ENCODE results near the gene ITGA3.

ITGA3 gene

DNA sequence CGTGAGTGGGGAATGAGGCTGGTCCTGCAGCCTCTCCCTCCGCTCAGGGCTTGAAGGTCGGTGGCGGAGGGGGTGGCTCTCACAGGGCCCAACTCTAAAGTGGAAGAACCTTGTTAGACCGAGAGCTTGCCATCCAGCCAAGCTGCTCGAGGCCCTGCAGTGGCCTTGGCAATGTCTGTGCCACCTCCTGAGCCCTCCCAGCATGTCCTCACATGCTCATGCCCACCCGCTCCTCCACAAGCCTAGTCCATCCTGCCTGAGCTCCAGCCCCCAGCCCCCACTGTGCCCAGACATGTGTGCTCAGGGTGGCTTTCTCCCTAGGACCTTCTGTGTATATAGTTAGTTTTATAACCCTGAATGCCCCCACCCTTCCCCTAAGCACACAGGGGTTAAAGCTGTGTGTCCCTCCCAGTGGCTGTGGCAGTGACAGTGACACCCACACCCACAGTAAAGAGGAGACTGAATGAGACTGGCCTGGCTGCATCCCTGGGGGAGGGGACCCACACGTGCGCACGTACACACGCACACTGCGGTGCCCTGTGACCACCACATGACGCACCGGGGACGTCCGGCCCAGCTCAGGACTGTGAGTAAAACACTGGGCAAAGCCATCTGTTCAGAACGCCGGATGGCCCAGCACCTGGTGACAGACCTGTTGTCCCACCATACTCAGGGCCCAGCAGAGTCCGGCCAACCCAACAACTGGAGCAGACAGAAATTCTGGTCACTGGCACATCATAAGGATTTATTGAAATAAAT is 54.9 kb downstream of the ITGA3 start:
- DNase-seq (ENCODE audit: low spot score), result no peak

DNA sequence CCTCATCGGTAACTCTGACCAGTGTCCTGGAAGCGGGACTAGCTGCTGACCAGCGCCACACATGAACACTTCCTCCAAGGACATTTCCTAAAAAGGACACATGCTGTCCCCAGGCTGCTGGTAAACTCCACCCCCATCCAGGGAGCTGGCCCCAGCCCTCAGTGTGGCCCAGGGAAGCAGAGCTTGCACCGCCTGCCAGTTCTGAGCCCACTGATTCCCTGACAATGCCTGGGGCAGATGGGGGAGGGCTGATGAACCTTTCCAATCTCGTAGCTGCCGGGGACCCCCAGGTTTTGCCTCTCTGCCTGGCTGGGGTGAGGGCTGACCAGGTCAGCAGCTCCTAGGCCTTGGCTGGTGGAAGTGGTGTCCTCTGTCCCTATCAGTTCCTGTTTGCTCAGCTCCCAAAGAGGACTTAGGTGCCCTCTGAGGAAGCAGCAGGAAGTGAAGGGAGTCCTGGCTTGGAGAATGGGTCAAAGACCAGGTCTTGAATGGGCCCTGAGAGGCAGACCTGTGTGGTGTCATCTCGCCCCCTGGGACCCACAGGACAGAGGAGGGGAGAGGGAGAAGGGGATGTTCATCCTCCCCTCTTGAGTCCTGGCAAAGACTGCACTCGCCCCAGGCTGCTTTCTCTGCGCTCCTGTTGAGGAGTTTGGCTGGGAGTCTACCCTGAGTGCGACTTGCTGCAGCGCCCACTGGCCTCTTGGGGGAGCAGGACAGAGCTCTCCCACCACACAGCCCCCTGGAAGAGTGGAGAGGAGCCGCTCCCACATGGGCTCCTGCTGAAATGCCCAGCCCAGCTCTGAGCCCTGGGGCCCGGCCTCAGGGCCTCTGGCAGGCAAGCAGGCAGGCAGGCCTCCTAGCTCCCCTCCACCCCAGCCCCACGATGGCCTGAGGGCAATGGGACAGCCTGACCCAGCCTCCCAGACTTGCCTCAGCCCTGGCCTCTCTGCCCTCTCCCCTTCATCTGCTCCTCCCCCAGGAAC is 56.1 kb downstream of the ITGA3 start:
- no peak for DNase-seq (ENCODE audit: low spot score)

DNA sequence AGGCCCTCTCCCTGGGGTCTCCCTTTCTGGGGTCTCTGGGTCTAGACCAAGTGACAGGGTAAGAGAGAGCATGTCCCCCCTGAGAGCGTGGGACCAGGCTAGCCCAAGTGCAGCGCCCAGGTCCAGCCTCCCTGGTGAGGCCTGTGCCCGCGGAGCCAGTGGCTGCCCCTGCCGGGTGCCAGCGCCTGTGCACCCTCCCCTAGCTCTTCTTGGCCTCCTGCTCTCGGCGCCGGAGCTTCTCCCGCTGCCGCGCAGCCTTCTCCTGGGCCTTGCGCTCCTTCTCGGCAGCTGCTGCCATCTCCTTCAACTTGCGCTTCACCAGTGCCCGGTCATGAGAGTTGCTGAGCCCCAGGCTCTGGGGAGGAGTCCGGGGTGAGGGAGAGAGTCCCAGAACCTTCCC is 56.8 kb downstream of the ITGA3 start:
- no peak for DNase-seq (ENCODE audit: low spot score)

DNA sequence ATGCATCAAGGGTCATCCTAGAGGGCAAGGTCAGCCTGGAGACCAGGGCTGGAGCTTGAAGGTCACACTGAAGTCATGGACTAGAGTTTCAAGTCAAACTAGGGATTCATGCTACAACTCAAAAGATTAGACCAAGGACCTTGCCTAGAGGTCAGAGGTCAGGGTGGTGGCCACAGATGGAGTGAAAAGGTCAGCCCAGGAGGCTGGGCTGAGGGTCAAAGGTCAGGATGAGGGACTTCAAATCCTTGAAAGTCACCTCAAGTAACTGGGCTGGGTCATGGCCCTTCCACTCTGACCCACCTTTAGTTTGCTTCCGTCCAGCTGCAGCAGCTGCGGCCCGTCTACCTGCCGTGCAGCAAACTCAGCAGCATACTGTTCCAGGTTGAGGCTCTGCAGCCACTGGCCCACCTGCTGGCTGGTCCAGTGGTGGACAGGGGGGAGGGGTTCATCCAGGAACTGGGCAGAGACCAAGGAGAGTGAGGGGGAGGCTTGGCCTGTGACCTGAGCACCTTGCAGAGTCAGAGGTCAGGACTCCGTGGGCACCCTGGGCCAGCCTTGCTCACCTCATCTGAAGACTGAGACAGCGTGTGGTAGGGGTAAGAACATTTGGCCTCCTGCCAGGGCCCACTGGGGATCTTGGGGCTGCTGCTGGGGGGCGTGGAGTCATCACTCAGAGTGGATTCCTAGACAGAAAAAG is 57.9 kb downstream of the ITGA3 start:
- DNase-seq (ENCODE audit: low spot score), result no peak

DNA sequence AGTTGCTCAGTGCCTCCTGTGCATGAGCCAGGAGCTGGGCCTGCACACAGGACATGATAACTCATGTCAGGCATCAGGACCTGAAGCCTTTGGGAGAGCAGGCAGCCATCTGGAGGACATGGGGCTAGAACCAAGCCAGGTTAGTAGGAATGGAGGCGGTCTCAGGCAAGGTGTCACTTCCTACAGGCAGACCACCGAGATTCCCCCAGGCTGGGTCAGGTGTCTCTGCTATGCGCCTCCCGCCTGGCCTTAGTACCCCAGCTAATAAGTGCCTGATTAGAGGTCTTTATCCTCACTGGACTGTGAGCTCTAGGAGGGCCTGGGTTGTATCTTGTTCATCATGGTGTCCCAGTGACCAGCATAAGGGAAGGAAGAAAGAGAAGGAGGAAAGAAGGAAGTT is 58.5 kb downstream of the ITGA3 start:
- DNase-seq (ENCODE audit: low spot score), result no peak

DNA sequence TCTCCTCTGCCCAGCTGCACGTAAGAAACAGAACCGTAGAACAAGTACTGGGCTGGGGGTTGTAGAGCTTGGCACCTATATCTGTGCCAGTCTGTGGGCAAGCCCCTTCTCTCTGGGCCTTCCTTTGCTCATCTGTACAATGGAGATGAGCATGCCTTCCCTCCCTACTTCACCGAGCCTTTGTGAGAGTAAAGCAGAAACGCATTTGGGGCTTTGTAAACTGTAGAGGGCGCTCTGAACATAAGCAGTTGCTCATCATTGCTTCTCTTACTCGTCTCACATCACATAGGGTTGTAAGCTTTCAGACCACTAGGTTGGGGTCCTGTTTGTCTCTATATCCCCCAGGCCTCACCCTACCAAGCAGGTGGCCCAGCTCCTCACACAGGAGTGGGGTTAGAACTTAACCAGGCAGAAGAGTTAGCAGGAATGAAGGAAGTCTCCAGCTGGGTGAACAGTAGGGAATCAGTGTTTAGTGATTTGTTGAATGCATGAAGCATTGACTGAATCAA is 59.0 kb downstream of the ITGA3 start:
- DNase-seq (ENCODE audit: low spot score), result peak; percentile 75

DNA sequence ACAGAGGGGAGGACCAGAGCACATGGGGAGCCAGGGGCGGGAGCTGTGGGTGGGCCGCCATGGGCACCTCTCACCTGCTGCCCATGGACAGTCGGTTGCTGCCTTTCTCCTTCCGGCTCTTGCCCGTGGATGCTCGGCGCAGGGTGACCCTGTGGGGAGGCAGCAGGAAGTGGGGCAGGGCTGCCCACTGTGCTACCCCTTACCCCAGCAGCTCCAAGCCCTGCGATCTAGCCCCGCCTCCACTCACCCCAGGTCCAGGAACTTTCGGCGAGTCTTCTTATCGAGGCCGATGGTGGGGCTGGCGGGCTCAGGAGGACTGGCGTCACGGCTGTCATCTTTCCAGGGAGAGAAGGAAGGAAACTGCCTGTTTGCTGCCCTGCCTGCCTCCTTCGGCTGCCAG is 59.8 kb downstream of the ITGA3 start:
- no peak for DNase-seq (ENCODE audit: low spot score)

DNA sequence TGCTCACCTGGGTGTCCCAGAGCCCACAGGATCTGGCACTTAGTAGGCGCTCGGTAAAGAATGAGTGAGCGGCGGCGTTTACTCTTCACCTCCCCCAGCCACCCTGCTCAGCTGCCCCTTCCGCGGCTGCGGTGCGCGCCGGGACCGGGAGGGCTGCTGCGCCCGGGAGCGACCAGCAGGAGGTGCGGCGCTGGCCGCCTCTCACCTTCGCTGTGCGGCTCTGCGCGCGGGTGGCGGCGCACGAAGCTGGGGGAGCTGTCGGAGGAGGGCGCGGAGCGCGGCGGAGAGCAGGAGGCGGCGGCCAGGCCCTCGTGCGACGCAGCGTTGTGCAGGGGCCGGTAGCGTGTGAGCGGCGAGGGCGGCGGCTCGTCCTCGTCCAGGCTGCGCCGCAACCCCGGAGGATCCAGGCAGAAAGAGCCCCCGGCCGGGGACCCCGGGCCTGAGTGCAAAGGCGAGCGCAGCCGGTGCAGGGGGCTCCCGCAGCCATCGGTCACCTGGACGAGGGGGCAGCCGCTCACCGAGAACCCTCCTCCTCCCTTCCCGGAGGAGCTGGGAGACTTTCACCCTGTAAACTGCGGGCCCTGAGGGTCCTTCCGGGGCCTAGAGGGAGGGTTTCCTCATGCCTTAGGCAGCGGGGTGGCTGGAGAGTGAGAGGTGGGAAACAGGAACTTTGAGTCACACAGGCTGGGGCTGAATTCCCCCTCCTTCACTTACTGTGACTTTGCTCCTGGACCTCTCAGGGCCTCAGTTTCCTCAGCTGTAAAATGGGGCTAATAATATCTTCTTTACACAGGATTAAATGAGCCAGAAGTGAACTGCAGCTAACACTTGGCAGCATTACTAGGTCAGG is 61.5 kb downstream of the ITGA3 start:
- DNase-seq (ENCODE audit: low spot score), result peak; percentile 81

DNA sequence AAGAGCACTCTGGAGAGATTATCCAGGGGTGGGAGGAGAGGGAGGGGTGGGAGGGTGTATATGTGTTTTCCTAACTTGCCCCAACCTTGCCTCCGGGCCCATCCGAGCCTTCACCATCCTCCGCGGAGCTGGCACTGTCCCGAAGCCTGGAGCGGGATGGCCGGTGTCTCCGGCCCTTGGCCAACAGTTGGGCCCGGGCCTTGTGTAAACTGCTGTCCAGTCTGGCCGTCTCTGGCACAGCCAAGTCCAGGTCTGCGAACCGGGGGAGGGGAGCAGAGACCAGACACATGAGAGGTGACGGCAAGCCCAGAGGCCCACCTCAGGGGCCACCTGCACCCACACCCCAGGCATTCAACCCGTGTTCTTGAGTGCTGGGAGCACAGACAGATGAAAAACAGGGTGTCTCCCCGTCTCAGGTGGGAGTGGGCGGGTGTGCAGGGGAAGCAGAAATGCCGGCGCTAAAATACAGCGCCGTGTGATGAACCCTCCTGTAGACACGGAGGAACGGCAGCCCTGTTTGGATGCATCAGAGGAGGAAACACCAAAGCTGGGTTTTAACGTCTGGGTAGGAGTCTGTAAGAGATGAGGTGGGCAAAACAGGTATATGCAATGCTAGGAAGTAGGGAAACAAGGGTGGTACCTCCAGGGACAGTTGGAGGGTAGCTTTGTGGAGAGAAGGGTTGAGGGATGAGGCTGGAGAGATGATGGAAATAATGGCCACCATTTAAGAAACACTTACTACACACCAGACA is 62.3 kb downstream of the ITGA3 start:
- DNase-seq (ENCODE audit: low spot score), result no peak

DNA sequence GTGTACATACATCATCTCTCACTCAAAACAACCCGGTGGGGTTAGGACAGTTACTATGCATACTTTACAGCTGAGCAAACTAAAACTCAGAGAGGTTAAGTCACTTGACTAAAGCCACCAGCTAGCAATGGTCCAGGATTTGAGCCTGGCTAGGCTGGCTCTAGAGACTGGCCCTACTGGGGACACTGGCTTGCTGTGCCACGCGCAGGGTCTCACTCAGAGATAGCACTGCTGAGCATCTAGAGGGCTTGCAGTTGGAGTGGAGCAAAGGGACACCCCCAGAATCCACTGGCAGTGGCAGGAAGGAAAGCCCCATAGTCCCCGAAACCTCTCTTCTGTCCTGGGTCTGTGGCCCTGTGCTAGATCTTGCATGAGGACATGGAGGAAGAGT is 62.9 kb downstream of the ITGA3 start:
- DNase-seq (ENCODE audit: low spot score), result no peak

DNA sequence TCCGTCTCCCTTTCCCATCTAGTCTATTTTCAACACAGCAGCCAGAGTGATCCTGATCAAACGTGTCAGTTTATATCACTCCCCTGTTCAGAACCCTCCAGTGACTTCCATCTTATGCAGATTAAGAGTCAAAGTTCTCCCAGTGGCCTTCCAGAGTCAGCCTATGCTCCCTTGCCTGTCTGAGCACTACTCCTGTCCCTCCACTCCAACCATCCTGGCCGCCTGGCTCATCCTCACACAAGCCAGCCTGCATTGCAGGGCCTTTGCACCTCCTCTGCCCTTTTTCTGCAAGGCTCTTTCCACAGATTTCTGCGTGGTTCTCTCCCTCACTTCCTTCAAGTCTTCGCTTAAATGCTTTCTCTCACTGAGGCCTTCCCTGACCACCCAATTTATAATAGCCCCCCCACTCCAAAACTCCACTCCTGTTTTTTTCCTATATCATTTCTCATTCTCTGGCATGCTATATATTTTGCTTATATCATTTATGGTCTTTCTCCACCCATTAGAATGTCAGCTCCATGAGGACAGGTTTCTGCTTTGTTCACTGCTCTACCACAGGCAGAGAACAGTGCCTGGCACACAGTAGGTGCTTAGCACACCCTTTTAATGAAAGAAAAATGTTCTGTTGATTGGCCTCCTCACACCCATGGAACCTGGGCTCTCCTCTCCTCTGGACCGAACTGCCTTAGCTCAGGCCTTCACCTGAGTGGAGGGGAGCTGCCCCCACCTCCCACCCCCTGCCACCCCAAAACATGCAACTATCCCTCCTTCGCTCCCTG is 64.8 kb downstream of the ITGA3 start:
- no peak for DNase-seq (ENCODE audit: low spot score)

DNA sequence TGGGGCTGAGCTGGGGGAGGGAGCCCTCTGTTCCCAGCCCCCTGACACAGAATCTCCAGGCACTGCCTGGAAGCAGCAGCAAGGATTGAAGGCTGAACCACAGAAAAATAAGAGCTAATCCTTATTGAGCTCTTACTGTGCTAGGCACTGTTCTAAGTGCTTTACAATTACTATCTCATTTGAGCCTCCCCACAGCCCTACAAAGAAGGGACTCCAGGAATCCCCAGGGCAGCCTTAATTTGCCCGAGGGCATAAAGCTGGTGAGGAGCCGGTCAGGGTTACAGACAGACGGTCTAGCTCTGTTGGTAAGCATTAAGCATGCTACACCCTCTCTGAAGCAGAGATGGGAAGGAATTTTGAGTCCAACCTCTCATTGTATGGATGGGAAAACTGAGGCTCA is 67.0 kb downstream of the ITGA3 start:
- no peak for DNase-seq (ENCODE audit: low spot score)

DNA sequence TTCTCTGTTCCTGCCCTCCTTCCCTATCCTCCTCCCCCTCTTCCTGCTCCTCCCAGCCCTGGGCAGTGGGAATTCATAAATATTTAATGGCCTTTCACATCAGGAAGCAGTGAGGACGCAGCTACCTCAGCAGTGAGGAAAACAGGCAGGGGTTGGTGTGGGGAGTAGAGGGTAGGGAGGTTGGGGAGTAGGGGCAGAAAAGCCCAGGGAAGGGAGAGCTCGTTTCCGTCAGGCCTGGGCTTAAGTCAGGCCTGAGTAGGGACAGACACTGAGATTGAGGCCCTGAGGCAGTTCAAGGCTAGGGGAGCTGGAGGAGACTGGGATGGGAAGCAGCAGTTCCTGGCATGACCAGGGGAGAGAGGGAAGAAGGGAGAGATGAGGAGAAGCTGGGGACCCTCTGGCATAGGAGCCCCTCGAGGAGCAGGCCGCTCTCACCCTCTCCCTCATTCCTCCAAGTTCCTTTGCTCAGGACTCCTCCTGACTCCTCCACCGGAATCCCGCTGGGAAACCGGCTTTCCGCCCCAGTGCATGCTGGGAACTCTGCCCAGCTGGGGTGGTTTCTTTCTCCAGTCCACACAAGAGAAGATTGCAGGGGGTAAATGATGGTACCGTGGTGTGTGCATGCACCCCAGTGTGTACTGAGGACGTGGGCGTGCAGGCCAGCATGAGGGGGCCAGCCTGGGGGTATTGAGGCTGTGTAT is 67.9 kb downstream of the ITGA3 start:
- DNase-seq (ENCODE audit: low spot score), result peak; percentile 60

DNA sequence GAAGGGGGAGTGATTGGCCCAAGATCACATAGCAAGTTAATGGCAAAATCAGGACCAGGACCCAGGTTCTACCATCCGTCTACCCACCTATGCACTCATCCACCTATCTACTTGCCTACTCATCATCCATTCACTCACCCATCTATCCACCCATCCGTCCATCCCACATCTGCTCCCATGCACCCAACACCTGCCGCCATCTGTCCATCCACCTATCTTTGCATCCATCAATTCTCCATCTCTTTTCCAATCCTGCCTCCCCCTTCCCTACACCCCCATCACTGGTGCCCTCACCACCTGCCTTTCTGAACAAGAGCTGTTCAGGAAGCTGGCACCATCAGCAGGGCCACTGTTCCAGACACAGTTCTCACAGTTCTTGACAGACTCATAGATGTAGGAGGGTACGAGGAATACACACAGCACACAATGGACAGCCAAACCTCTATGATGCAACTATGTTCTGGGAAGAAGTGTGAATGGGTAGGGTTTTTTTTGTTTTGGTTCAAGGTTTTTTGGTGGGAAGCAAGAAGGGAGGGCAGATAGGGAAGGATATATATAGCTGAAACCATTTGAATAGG is 69.6 kb downstream of the ITGA3 start:
- DNase-seq (ENCODE audit: low spot score), result no peak

DNA sequence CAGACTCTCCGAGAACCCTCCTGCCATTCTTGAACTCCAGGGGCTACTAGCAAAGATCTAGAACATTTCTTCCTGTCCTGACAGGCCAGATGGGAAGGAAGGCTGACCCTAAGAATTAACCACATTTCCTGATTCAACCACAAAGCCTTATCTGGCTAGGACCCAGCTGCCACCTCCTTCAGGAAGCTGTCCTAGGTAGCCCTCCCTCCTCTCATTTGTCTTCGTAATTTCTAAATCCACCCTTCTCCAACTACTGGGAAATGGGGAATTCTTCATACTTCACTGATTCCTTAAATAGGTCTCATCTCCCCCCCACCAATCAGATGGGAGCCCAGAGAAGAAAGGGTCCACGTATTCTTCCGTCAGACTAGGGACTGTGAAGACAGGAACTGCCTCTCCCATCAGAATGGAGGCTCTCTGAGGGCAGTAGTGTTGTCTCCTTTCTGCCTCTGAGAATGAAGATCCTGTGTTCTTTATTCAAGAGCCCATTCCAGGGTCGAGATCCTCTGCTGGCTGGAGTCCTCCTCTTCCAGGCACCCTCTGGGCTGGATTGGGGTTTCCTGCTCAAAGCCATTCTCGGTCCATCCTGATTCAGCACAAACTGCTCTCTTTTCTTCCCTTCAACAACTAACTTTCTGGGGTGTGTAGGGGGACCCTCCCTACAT is 71.9 kb downstream of the ITGA3 start:
- no peak for DNase-seq (ENCODE audit: low spot score)

DNA sequence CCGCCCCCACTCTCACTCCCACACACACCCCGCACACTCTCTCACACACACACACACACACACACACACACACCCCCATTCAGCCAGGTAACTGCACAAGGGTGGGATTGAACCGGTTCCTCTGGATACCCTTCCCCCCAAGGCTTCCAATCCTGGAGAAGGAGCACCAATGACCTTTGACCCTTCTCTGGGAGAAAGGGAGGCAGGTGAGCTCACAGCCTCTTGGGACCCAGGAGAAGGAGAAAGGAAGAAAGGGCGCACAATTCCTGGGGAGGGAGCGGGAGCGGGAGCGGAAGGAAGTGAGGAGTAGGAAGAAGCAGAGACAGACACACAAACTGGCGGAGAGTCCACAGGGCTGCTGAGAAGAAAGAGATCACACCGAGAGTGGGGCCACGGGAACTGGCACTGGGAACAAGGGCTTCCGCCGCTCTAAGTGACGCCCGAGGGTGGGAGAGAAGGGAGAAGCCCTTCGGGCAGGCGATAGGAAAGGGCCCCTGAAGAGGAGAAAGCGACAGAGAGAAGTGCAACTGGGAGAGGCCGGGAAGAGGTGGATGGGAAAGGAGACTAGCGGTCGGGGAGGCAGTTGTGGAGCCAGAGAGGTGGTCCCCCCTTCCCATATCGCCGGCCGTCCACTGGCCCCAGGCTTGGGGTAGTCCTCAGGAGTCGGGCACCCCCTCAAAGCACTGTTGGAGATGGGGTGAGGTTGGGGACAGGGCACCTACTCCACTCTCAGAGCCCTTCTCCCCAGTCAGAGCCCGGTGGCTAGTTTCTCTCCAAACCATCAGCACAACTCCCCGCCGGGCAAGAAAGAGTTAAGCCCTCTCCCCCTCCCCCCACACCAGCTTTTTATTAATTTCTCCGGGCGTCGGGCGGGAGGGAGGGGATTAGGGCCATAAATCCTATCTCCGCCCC is 72.8 kb downstream of the ITGA3 start:
- no peak for DNase-seq (ENCODE audit: low spot score)

DNA sequence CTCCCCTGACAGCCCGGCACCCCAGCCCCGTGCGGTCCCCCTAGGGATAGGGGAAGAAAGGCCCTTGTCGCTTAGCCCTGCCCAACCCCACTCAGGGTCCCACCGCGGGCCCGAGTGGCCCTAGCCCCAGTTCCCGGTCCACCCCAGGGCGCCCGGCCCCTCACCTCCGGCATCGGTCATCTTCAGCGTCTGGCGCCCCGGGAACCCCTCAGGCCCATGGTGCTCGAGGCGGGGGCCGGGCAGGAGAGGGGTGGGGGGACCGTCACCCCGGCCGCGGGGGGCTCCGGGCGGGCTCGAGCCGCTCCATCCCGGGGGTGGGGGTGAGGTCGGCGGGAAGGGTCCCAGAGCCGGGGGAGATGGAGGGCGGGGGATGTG is 73.4 kb downstream of the ITGA3 start:
- no peak for DNase-seq (ENCODE audit: low spot score)

Measured in AG08396 (cell line).